Stimulated activated CD4-positive, alpha-beta T cell treated with anti-CD3 and anti-CD28 coated beads, Interleukin-12 subunit alpha, Interleukin-12 subunit beta, amount 100 ng/mL, for 48 hours (primary cell): ENCODE results near the gene IL17RE.
"Not testable (repeated sequence)": the region's sequence is repeated elsewhere in the genome, so short reads cannot be mapped to it uniquely, and the experiment has no call there.

Experiments
- DNase-seq, 3 donors: peaks; one replicate each; pipeline ENCODE4 v3.0.0-alpha.2; 2020; ENCODE audit warnings: low read depth in 2 of 3, low spot score in 1 of 3

Gene IL17RE, protein sequence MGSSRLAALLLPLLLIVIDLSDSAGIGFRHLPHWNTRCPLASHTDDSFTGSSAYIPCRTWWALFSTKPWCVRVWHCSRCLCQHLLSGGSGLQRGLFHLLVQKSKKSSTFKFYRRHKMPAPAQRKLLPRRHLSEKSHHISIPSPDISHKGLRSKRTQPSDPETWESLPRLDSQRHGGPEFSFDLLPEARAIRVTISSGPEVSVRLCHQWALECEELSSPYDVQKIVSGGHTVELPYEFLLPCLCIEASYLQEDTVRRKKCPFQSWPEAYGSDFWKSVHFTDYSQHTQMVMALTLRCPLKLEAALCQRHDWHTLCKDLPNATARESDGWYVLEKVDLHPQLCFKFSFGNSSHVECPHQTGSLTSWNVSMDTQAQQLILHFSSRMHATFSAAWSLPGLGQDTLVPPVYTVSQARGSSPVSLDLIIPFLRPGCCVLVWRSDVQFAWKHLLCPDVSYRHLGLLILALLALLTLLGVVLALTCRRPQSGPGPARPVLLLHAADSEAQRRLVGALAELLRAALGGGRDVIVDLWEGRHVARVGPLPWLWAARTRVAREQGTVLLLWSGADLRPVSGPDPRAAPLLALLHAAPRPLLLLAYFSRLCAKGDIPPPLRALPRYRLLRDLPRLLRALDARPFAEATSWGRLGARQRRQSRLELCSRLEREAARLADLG

GRCh38 chr3:9902372-9903237 is at the start of gene IL17RE:
IL17RE (plus strand) TSS chr3:9902848; CDS start chr3:9902933, 85 bp downstream.
- no peak for DNase-seq

DNA sequence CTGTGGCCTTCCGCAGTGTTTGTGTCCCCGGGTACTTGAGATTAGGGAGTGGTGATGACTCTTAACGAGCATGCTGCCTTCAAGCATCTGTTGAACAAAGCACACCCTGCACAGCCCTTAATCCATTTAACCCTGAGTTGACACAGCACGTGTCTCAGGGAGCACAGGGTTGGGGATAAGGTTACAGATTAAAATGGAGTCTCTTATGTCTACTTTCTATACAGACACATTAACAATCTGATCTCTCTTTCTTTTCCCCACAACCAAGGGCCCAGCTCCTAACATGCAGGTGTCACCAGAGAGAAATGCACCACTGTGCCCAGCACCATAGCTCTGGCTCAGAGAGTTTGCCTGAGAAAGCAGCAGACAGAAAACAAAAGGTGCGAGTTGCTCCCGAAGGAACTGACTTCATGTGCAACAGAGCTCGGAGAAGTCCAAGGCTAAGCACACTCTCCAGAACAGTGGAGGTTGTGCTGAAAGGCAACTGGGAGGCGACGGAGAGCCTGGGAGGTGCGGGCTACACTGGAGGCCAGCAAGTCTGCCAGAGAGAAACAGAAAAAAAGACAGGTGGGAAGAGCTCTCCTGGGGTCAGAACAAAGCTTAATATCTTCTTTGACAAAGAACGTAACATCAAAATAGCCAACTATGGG is 48.2 kb upstream of the IL17RE start:
- DNase-seq: not testable (repeated sequence)

DNA sequence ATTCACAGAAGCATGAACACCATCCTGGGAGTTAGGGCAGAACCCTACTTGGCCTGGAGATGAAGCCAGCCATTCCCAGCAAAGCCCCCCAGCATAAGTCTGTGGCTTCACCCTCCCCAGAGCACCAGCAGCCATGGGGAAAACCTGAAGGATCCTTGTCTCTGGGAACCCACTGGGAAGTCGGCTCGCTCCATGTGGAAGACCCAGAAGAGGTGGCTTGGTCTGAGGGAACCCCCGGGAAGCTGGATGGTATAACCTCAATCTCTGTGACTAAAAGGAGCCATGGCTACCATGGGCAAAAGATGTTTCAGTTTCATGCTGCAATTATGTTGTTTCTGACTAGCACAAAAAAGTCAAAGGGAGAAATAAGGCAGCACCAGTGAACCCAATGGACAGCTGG is 47.1 kb upstream of the IL17RE start:
- DNase-seq: no peak

DNA sequence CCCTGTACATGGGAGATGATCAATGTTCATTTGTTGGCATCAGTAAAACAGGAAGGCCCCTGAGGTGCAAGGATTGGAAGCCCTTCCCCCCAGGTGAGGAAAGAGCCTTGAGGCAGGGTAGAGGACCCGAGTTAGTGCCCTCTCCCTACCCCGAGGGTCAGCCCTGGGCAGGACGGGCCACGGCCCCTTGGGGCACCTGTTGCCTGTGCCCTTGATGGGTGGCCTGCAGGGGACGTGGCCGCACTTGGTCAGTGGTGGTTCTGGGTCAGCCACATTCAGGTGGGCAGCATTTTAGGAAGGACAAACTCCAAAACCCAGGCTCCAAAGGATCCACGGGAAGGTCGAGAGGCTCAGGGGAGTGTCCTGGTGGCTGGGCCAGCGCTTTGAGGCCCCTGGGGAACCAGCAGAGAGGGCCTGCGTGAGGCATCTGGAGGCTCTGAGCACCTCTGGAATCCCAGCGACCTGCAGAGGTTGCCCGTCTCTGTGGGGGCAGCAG is 43.1 kb upstream of the IL17RE start:
- no peak for DNase-seq

- no peak for DNase-seq
These were observed 41.4 kb upstream of the IL17RE start for GRCh38 chr3:9861201-9861600.

DNA sequence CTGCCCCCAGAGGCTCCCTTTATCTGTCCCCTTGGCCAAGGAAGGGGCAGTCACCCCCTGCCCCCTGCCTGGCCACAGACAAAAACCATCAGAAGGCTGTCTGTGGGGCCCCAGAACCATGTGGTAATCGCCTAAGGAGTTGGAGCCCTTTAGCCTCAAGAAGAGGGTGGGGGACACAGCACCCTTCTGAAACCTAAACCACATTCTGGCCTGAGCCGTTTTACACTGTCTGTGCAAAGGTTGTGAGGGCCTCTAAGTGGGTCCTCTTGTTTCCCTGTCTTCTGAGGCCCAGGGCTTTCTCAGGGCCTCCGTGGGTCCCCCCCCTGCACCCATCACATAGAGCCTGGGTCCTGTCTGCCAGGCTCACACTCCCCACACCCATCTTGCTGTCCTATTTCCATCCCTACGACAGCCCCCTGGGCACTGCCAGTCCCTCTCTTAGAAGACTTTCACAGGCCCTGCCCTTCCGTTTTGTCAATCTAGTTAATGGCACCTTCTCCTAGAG is 41.0 kb upstream of the IL17RE start:
- no peak for DNase-seq

DNA sequence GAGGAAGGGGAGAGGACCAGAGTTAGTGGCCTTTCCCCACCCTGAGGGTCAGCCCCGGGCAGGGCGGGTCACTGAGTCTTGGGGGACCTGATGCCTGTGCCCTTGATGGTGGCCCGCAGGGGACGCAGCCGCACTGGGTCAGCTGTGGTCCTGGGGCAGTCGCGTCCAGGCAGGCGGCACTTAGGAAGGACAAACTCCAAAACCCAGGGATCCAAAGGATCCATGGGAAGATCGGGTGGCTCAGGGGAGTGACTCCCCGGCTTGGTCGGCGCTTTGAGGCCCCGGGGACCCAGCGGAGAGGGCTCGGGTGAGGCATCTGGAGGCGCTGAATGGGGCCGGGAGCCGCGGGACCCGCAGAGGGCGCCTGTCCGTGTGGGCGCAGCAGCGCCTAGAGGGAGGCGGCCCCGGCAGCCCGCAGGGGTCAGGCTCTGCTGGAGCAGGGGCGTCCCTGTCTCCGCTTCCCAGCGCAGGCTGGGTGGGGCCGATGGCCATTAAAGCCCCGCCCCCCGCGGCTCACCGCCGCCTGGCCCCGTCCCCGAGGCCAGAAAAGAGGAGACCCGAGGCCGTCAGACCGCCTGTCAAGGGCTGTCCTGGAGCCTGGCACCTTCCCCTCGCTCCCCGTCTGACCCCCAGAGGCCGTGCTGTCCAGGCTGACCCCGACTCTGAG is 40.1 kb upstream of the IL17RE start:
- peak in 1 of 3 donors; percentile 16 for DNase-seq

GRCh38 chr3:9863058-9863772 is 39.4 kb upstream of the IL17RE start:
- DNase-seq: no peak

DNA sequence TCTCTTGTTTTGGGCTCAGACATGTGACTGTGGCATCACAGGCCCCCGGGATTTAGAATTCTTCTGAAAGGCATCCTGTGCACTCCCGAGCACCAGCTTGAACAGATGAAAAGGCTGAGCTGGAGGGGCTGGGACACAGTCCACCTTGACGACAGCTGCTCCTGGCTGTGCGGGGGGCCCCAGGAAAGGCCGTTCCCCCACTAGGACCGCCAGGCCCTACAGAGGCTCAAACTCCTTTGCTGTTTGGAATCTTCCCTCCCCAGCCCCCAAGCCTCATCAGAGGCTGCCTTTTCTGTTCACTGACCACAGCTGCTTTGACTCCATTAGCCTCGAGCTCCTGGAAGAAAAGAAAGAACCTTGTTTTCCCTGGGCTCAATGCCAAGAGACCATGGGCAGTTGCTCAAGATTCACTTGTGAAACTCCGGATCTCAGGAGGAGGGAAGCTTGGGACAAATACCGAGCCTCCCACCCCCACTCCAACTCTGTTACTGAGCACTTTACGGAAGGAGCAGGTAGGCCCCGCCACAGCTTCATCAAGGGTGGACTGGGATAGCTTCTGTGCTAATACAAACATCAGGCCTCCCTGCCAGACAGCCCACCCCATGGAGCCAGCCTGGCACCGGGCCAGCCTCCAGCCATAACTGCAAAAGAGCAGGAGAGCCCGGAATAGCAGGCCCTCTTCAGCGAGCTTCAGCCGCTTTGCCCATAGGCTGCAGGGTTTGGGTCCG is 38.3 kb upstream of the IL17RE start:
- DNase-seq: no peak

- not testable (repeated sequence) for DNase-seq
These were observed 37.5 kb upstream of the IL17RE start for GRCh38 chr3:9865125-9865637.

DNA sequence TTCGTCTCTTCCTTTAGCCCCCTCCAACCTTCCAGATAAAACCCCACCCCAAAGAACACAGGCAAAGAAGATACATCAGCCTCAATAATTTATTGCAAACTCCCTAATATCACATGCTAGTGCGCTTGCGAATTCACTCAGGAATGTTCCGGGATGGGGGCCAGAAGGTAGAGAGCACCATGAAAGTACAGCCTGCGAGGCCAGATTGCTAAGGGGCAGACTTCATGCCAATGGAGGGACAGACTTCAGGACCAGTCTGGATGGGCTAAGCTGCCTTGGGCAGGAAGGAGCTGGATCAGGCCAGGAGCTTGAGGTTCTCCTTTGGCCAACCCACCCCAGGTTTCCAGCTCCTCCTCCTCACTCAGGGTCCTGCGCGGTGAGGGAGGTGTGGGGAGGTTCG is 36.0 kb upstream of the IL17RE start:
- DNase-seq: no peak

DNA sequence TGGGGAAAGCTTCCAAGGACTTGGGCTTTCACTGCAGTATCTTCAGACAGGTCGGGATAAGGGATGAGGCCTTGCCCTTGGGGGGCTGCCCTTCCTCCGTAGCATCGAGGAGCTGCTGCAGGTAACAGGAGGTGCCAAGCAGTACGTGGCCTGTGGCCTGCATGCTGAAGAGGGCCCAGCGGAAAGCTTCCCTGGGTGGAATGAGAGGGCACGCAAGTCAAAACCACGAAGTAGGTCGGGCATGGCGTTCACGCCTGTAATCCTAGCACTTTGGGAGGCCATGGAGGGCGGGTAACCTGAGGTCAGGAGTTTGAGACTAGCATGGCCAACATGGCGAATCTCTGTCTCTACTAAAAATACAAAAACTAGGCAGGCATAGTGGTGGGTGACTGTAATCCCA is 35.5 kb upstream of the IL17RE start:
- DNase-seq: no peak

DNA sequence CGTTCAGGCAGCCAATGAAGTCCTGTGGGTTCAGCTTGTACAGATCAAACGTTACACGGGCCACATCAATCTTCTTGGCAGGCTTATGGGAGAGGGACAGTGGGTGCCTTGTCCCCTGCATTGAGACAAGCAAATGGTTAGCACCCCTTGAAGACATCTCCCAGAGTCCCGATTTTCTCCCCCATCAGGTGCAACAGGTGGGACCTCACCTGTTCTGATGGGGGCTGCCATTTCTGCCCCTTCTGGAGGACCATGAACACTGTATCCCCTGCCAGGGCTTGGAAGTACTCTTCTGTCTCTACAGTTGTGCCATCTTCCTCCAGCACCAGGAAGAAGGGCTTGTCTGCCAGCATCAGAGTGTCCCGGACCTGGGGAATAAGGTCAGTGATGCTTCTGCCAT is 32.7 kb upstream of the IL17RE start:
- DNase-seq: no peak

- DNase-seq: no peak
These were observed 31.7 kb upstream of the IL17RE start for GRCh38 chr3:9870978-9871377.

- not testable (repeated sequence) for DNase-seq
These were observed 30.6 kb upstream of the IL17RE start for GRCh38 chr3:9872067-9872466.

DNA sequence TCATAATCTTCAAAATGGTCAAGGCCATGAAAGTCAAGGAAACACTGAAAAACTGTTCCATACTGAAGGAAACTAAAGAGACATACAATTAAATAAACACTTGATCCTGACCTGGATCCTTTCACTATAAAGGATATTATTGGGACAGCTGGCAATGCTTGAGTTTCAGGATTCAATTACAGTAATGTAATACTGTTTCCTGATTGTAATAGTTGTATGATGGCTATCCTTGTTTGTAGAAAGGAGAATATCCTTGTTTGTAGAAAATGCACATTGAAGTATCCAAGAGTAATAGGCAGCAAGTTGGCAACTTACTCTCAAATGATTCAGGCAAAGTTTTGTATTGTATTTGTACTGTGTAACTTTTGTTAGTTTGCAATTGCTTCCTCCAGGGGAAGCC is 27.2 kb upstream of the IL17RE start:
- no peak for DNase-seq

- not testable (repeated sequence) for DNase-seq
These were observed 26.4 kb upstream of the IL17RE start for GRCh38 chr3:9876255-9876654.

DNA sequence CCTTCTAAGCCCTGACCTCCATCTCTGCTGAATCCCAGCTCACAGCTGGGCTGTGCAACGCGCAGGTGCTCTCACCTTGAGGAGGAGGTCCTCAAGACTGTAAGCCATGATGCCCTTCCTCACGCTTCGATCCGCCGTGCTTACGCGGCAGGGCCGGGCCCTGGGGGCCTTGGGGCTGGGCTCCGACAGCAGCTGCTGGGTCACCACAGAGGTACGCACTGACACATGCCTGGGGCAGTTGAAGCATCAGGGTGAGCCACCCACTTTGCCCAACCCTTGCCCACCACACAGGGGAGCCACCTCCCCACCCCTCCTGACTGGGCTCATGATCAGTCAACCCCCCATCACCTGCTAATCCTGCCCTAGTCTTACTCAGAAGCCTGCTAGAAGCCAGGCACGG is 25.7 kb upstream of the IL17RE start:
- DNase-seq: no peak

DNA sequence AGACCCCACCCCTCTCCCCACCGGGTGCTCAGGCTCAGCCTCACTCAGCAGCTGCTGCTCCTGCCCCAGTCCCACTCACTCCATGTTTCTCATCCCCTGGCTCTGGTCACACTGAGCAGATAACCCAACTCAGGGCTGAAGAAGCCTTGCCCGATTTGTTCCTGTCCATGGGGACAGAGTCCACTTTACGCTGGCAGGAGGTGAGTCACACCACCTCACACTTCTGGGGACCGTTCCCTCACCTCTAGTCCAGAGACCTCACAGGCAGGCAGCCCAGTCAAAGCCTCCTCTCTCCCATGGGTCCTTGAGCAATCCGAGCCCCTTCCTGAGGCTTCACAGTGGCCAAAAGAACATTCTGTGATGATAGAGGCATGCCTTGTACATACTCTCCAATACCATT is 23.9 kb upstream of the IL17RE start:
- no peak for DNase-seq
